ENCODE data around the gene LDLRAD3.

DNA sequence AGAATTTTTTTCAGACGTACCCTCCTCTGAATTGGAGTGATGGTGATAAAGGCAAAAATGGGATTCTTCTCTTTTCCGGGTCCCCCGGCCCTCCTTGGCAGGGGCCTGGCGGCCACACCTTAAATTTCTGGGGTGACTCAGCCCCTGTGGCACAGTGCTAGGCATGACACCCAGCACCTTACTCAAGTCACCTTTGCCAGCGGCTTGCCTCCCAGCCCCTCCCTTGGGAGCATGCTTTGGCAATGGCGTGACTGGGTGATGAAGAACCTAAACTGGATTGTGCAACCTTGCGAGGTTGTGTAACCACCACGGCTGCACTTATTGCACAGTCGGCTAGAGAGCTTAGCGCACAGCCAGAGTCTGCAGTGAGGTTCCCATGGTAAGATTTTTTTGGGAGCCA lies 16.2 kb upstream of the LDLRAD3 start:
- TF ChIP-seq, protein P1, sequence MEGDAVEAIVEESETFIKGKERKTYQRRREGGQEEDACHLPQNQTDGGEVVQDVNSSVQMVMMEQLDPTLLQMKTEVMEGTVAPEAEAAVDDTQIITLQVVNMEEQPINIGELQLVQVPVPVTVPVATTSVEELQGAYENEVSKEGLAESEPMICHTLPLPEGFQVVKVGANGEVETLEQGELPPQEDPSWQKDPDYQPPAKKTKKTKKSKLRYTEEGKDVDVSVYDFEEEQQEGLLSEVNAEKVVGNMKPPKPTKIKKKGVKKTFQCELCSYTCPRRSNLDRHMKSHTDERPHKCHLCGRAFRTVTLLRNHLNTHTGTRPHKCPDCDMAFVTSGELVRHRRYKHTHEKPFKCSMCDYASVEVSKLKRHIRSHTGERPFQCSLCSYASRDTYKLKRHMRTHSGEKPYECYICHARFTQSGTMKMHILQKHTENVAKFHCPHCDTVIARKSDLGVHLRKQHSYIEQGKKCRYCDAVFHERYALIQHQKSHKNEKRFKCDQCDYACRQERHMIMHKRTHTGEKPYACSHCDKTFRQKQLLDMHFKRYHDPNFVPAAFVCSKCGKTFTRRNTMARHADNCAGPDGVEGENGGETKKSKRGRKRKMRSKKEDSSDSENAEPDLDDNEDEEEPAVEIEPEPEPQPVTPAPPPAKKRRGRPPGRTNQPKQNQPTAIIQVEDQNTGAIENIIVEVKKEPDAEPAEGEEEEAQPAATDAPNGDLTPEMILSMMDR (conservative IDR thresholded peaks at IDR 0.05; ENCODE audit: low read length), result no peak
- TF ChIP-seq EZH2phosphoT487 (IDR thresholded peaks at IDR 0.05; ENCODE audit: borderline replicate concordance, low read depth, low read length), result no peak
